HG03060 (cell line): ENCODE results near the gene TM4SF20.
"Not testable (repeated sequence)": the region's sequence is repeated elsewhere in the genome, so short reads cannot be mapped to it uniquely, and the experiment has no call there.

Experiments
- ATAC-seq: cut with Tn5 transposase; IDR thresholded peaks from one replicate; pipeline ENCODE4 v1.9.1; 2021; ENCODE audit warnings: low read depth, moderate number of reproducible peaks; ENCODE audit not compliant: unreplicated experiment

The TM4SF20 gene

GRCh38 chr2:227398684-227399670, 19.9 kb upstream of the TM4SF20 start:
- no peak for ATAC-seq

GRCh38 chr2:227397562-227397961, 18.5 kb upstream of the TM4SF20 start:
- no peak for ATAC-seq

- ATAC-seq: no peak
Observed at GRCh38 chr2:227395556-227395955, 16.4 kb upstream of the TM4SF20 start.

GRCh38 chr2:227394401-227394800, 15.3 kb upstream of the TM4SF20 start:
- ATAC-seq: no peak

- no peak for ATAC-seq
Observed at GRCh38 chr2:227390468-227391256, 11.6 kb upstream of the TM4SF20 start.

GRCh38 chr2:227389661-227390060, 10.6 kb upstream of the TM4SF20 start:
- ATAC-seq: no peak

- no peak for ATAC-seq
Observed at GRCh38 chr2:227389231-227389630, 10.1 kb upstream of the TM4SF20 start.

- ATAC-seq: no peak
Observed at GRCh38 chr2:227388537-227389011, 9.5 kb upstream of the TM4SF20 start.

- not testable (repeated sequence) for ATAC-seq
Observed at GRCh38 chr2:227387583-227387982, 8.5 kb upstream of the TM4SF20 start, which contains the start of gene SCYGR1. TSS of gene SCYGR1 (minus strand) at chr2:227387949. CDS start at chr2:227387949, 0 bp downstream.

- ATAC-seq: no peak
Observed at GRCh38 chr2:227386630-227387029, 7.5 kb upstream of the TM4SF20 start.

- ATAC-seq: no peak
Observed at GRCh38 chr2:227383686-227384085, 4.6 kb upstream of the TM4SF20 start.

GRCh38 chr2:227382241-227382835, 3.2 kb upstream of the TM4SF20 start:
- ATAC-seq: not testable (repeated sequence)

GRCh38 chr2:227378371-227378782, 729 bp downstream of the TM4SF20 start:
- no peak for ATAC-seq

- no peak for ATAC-seq
Observed at GRCh38 chr2:227377467-227378351, 1.4 kb downstream of the TM4SF20 start.

GRCh38 chr2:227376656-227377396, 2.3 kb downstream of the TM4SF20 start:
- no peak for ATAC-seq

GRCh38 chr2:227374158-227374557, 4.9 kb downstream of the TM4SF20 start:
- no peak for ATAC-seq

GRCh38 chr2:227373389-227373788, 5.7 kb downstream of the TM4SF20 start:
- ATAC-seq: no peak

- no peak for ATAC-seq
Observed at GRCh38 chr2:227370791-227371312, 8.3 kb downstream of the TM4SF20 start.

- ATAC-seq: no peak
Observed at GRCh38 chr2:227370092-227370491, 9.0 kb downstream of the TM4SF20 start.
